NCI-H82 (cell line): ENCODE measurements around the gene FFAR1.
"Not testable (repeated sequence)": the region's sequence is repeated elsewhere in the genome, so short reads cannot be mapped to it uniquely, and the experiment has no call there.

Experiments used
- DNase-seq: peaks from one replicate; lab custom pipeline; 2025; lab: John Stamatoyannopoulos, UW

Gene FFAR1

DNA sequence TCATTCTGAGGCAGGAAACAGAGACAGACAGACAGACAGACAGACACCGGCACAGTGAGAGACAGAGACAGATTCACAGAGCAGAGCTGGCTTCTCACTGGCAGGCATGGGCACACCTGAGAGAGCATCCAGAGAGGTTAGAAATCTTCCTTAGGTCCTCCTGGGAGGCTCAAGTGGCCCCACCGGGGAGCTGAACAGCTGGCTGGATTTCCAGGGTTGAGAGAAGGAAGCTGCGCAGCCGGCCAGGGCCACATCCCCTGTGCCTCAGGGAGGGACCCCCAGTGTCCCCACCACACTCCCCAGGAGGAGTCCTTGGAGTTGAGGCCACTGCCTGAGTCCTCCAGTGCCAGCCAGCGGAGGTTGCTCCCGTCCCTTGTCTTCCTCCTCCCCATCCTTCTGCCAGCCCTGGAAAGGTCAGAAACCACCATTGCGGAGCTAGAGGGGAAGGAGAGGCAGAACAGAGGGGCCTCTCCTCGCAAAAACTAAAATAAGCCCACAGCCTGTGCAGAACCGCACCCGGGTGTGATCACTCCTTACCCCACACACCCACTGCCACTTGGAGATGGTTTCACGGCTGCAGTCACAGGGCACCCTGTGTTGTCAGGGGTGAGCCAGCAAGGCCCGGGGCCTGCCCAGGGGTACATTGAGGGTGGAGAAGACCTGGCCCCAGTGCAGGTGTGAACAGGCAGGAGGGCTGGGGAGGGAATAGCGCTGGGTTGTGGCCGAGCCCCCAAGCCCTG lies 14.7 kb downstream of the FFAR1 start:
- DNase-seq, result no peak

DNA sequence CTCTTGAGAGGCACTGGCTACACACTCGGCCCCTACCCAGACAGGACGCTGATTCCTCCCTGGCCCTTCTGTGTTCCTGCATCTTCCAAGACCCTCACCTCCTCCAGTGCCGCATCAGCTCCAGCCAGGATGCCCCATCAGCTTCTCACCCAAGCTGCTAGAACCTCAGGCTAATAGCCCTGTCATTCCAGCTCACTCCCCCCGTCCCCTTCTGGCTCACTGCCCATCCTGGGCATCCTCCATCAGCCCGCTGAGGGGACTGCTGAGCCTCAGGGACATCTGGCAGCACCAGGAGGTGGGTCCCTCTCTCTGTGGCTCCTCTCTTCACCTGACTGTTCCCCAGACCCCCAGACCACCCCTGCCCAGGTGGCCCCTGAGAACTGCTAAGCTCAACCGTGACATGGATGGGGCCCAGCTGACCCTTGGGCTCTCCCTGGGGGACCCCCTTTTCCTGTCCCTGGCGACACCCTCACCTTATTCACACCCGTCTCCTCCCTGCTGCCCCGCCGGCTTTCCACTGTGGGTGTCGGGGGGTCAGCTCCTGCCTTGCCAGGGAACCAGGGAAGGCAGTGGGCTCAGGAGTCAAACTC lies 15.4 kb downstream of the FFAR1 start:
- no peak for DNase-seq

GRCh38 chr19:35363711-35364425 lies 16.2 kb downstream of the FFAR1 start:
- no peak for DNase-seq

DNA sequence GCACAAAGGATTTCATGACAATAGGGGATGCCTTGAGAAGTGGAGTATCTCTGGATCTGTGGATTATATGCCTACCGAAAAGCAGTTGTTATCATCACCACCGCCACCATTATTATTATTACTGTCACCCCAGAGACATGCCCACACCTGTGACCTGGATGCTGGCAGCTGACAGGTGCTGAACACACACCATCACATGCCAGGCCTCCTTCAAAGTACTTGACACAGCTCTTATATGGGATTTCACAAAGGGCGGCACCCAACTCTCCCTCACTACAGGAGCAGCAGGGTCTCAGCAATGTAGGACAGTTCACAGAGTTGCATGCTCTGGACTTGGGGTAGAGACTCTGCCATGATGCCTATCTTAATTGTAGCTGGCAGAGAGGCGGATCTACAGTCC lies 17.6 kb downstream of the FFAR1 start:
- no peak for DNase-seq

DNA sequence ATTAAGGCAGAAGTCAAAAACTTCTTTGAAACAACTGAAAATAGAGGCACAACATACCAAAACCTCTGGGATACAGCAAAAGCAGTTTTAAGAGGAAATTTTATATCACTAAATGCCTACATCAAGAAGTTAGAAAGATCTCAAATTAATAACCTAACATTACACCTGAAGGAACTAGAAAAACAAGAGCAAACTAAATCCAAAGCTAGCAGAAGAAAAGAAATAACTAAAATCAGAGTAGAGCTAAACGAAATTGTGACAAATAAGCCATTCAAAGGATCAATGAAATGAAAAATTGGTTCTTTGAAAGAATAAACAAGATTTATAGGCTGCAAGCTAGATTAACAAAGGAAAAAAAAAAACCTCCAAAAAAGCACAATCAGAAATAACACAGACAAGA lies 20.7 kb downstream of the FFAR1 start:
- DNase-seq, result no peak

- DNase-seq, result no peak
Measured at GRCh38 chr19:35369522-35369921, 21.8 kb downstream of the FFAR1 start.

- no peak for DNase-seq
Measured at GRCh38 chr19:35370722-35371121, 23.0 kb downstream of the FFAR1 start, which contains the start of gene GPR42. TSS of gene GPR42 (plus strand) at chr19:35371068. CDS start at chr19:35371360, 292 bp downstream.

GRCh38 chr19:35373492-35373891 lies 25.8 kb downstream of the FFAR1 start:
- DNase-seq, result no peak

DNA sequence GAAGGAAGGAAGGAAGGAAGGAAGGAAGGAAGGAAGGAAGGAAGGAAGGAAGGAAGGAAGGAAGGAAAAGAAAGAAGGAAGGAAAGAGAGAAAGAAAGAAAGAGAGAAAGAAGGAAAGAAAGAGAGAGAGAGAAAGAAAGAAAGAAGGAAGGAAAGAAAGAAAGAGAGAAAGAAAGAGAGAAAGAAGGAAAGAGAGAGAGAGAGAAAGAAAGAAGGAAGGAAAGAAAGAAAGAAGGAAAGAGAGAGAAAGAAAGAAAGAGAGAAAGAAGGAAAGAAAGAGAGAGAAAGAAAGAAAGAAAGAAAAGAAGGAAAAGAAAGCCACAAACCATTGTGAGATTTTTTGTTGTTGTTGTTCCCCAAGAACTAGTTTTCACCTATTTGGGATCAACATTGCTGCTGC lies 26.3 kb downstream of the FFAR1 start:
- not testable (repeated sequence) for DNase-seq

DNA sequence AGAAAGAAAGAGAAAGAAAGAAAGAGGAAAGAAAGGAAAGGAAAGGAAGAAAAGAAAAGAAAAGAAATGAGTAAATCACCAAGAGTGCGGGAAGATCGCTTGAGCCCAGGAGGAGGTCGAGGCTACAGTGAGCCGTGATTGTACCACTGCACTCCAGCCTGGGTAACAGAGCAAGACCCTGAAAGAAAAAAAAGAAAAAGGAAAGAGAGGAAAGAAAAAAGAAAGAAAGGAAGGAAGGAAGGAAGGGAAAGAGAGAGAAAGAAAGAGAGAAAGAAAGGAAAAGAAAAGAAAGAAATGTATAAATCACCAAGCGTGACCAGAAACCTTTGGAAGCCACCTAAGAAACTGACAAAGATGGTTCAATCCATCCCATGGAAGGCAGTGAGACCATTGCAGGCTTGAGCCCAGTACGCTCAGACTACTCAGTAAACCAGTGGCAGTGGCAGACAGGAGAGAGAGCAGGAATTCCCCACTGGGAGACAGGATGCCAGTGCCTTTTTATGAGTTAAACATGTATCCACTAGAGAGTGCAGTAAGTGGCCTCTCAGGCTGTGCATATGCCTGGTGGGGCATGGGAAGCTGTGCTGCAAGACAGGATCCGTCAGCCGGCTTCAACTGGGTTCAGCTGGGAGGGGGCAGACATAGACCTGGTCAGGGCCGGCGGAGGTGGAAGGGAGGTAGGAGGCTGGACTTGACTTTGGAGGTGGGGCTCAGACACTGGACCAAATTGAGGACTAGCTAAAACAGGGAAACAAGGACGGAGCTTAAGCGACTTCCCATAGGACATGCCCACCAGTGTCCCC lies 28.0 kb downstream of the FFAR1 start:
- no peak for DNase-seq

DNA sequence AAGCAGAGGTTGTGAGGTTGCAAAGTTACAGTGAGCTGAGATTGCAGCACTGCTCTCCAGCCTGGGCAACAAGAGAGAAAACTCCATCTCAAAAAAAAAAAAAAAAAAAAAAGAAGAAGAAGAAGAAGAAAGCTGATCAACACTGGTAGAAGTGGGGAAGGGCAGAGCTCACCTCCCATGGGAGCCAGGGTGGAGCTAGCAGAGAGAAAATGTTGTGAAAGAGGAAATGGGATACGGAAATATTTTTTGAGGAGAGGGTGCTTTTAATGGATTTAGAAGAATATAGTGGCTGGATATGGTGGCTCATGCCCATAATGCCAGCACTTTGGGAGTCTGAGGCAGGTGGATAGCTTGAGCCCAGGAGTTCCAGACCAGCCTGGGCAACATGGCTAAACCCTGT lies 30.0 kb downstream of the FFAR1 start:
- DNase-seq, result no peak

DNA sequence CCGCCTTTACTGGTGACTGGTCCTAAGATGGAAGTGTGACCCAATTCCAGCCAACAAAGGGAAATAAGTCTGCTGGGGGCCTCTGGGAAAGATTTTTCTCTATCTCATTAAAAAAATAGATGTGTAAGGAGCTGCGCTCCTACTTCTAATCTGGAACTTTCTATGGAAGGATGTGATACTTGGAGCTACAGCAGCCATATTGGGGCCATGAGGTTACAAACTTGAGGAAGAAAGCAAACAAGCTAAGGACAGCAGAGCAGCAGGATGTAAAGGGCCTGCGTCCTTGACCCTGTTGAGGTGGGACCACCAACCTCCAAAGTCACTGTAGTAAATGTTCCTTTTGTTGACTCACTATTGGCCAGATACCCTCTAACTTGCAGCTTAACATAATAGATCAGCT lies 30.7 kb downstream of the FFAR1 start:
- DNase-seq, result no peak

DNA sequence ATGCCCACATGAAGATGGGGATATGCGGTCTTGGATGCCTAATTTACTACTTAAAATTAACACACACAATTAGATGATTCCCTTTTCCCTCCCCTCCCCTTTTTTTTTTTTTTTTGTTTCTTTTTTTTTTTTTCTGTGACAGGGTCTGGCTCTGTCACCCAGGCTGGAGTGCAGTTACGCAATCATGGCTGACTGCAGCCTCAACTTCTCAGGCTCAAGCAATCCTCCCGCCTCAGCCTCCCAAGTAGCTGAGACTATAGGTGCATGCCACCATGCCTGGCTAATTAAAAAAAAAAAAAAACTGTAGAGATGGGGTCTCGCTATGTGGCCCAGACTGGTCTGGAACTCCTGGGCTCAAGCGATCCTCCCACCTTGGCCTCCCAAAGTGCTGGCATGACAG lies 31.8 kb downstream of the FFAR1 start:
- not testable (repeated sequence) for DNase-seq

DNA sequence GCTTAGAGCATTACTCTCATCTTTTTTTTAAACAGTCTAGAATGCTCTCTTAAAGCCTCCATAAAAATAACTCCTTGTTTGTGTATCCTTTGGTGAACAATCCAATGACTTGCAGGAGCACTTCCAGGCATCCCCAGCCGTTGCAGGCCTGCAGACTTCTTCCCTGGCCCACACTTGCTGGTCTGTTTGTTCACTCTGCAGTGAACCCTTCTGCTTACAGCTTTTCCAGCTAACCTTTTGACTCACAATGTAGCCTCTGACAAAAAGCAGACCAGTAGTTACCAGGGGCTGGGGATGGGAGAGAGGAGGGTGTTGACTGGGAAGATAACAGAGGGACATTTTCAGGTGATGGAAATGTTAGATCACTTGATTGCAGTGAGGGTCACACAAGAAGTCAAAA lies 32.3 kb downstream of the FFAR1 start:
- no peak for DNase-seq

DNA sequence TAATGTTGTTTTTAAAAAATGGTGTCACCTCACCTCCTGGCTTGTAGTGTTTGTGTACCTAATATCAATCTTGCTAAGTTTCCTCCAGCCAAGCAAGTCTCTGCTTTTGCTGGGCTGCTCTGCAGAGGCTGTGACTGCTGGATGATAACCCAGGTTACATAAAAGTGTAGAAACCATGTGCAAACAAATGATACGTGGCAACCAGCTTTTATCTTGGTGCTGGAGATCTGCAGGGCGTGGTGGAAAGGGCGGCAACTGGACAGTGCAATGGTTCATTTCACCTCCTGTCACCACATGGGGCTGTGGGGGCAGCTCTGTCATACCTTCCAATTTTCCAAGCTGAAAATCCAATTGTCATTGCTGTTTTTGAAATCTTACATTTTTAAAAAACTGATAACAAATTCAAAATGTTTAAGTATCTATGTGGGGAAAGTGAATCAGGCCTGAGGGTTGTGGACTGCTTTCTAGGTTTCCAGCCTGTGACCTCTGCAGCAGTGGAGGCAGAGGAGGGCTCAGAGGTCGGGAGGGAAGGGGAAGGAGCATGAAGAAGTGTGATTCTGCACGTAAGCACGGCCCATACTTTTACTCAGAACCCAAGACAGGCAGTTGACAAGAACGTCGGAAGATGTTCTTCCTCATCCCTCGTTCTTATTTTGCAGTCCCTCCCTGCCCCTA lies 32.9 kb downstream of the FFAR1 start:
- no peak for DNase-seq

- DNase-seq, result no peak
Measured at GRCh38 chr19:35381318-35381717, 33.6 kb downstream of the FFAR1 start.

GRCh38 chr19:35381926-35382325 lies 34.2 kb downstream of the FFAR1 start:
- DNase-seq, result no peak

- DNase-seq, result no peak
Measured at GRCh38 chr19:35383536-35383935, 35.8 kb downstream of the FFAR1 start.

GRCh38 chr19:35388277-35389054 lies 40.8 kb downstream of the FFAR1 start:
- no peak for DNase-seq

GRCh38 chr19:35389192-35389861 lies 41.6 kb downstream of the FFAR1 start:
- DNase-seq, result no peak
